GM23338 (cell line): ENCODE results near the gene ITGA8. TPM values are rescaled to one million over a fixed set of nuclear protein-coding genes. Genes with fewer than 3 reads are reported as not detected.

Source experiments
- ATAC-seq: fragments of 200-7000 bp; cut with Tn5 transposase; 3 replicates; pipeline ENCODE4 v1.9.1; 2020
- DNase-seq: peaks from one replicate; pipeline ENCODE4 v3.0.0-alpha.2; 2015; ENCODE audit warnings: low spot score
- H2AFZ ChIP-seq: fragments of 200-600 bp; sonication (generic); 2 replicates; pipeline ENCODE4 v1.8.0; 2016; ENCODE audit warnings: antibody characterized with exemption, mild to moderate bottlenecking, moderate library complexity
- H3F3A ChIP-seq: fragments of 200-600 bp; sonication (generic); replicated peaks from 2 replicates; pipeline ENCODE4 v1.8.0; 2017; ENCODE audit warnings: antibody characterized with exemption, mixed run types, low read depth
- H3K27ac ChIP-seq: fragments of 200-600 bp; sonication (generic); 2 replicates; pipeline ENCODE4 v1.6.1; 2016; ENCODE audit warnings: low read depth
- H3K27me3 ChIP-seq: fragments of 200-600 bp; sonication (generic); 2 replicates; pipeline ENCODE4 v1.8.0; 2016; ENCODE audit warnings: mild to moderate bottlenecking, mixed run types, moderate library complexity; ENCODE audit not compliant: insufficient read depth
- H3K36me3 ChIP-seq: fragments of 200-600 bp; sonication (generic); 2 replicates; pipeline ENCODE4 v1.8.0; 2016; ENCODE audit warnings: mild to moderate bottlenecking; ENCODE audit not compliant: insufficient read depth
- H3K4me1 ChIP-seq: fragments of 200-600 bp; sonication (generic); 2 replicates; pipeline ENCODE4 v1.8.0; 2016; ENCODE audit warnings: mild to moderate bottlenecking, moderate library complexity; ENCODE audit not compliant: insufficient read depth
- H3K4me2 ChIP-seq: fragments of 200-600 bp; sonication (generic); 2 replicates; pipeline ENCODE4 v1.7.1; 2017; ENCODE audit warnings: mixed run types
- H3K4me3 ChIP-seq: fragments of 200-600 bp; sonication (generic); 2 replicates; pipeline ENCODE4 v1.6.1; 2016; ENCODE audit warnings: mixed run types
- H3K79me2 ChIP-seq: fragments of 200-600 bp; sonication (generic); replicated peaks from 2 replicates; pipeline ENCODE4 v1.8.0; 2017; ENCODE audit warnings: mild to moderate bottlenecking; ENCODE audit not compliant: insufficient read depth
- H3K9me2 ChIP-seq: fragments of 200-600 bp; sonication (generic); 2 replicates; pipeline ENCODE4 v1.8.0; 2017; ENCODE audit not compliant: insufficient read depth
- H4K20me1 ChIP-seq: fragments of 200-600 bp; sonication (generic); replicated peaks from 2 replicates; pipeline ENCODE4 v1.8.0; 2017; ENCODE audit warnings: mild to moderate bottlenecking; ENCODE audit not compliant: insufficient read depth
- H3K27ac Mint-ChIP-seq: 2 replicates; pipeline ENCODE4 v1.8.0; 2020; ENCODE audit warnings: inconsistent platforms, mild to moderate bottlenecking, moderate library complexity, mixed read lengths
- H3K27me3 Mint-ChIP-seq: 3 replicates; pipeline ENCODE4 v1.8.0; 2022; ENCODE audit warnings: low read depth, mild to moderate bottlenecking, moderate library complexity, mixed read lengths, inconsistent platforms; ENCODE audit not compliant: insufficient read depth, poor library complexity
- H3K36me3 Mint-ChIP-seq: 3 replicates; pipeline ENCODE4 v1.8.0; 2021; ENCODE audit warnings: low read depth, mild to moderate bottlenecking, inconsistent platforms, moderate library complexity, mixed read lengths
- H3K4me1 Mint-ChIP-seq: 3 replicates; pipeline ENCODE4 v1.8.0; 2020; ENCODE audit warnings: mild to moderate bottlenecking, inconsistent platforms, mixed read lengths
- H3K4me3 Mint-ChIP-seq: 3 replicates; pipeline ENCODE4 v1.8.0; 2021; ENCODE audit warnings: moderate library complexity, mild to moderate bottlenecking, inconsistent platforms, mixed read lengths
- H3K9me3 Mint-ChIP-seq: 3 replicates; pipeline ENCODE4 v1.8.0; 2020; ENCODE audit warnings: moderate library complexity, mild to moderate bottlenecking, inconsistent platforms, mixed read lengths
- CREB1 ChIP-seq: fragments of 250-450 bp; sonication (Bioruptor Pico); IDR thresholded peaks from 2 replicates; pipeline ENCODE4 v1.5.0; 2020; ENCODE audit warnings: low read depth, mild to moderate bottlenecking, moderate library complexity
- CTCF ChIP-seq, 2 experiments: fragments of 200-600 bp in 1 of 2; sonication (generic) in 1 of 2; conservative IDR thresholded peaks; 2 replicates each; pipeline versions ENCODE4 v1.5.1 to v1.6.1; 2016 to 2017; ENCODE audit warnings: antibody characterized with exemption in 2 of 2, low read depth in 2 of 2, mild to moderate bottlenecking in 2 of 2, moderate library complexity in 1 of 2
- ETS1 ChIP-seq: IDR thresholded peaks from 2 replicates; pipeline ENCODE4 v1.6.1; 2016; ENCODE audit warnings: antibody characterized with exemption
- EZH2 ChIP-seq: fragments of 200-600 bp; sonication (generic); IDR thresholded peaks from one replicate; pipeline ENCODE4 v1.8.0; 2017; ENCODE audit warnings: antibody characterized with exemption, mild to moderate bottlenecking, low read depth; ENCODE audit not compliant: unreplicated experiment
- EZH2phosphoT487 ChIP-seq: fragments of 200-600 bp; sonication (generic); IDR thresholded peaks from one replicate; pipeline ENCODE4 v1.8.1; 2018; ENCODE audit warnings: antibody characterized with exemption; ENCODE audit not compliant: unreplicated experiment
- JUNB ChIP-seq: IDR thresholded peaks from one replicate; pipeline ENCODE4 v1.6.1; 2016; ENCODE audit warnings: antibody characterized with exemption; ENCODE audit not compliant: unreplicated experiment
- NANOG ChIP-seq: IDR thresholded peaks from 2 replicates; pipeline ENCODE4 v1.6.1; 2016; ENCODE audit warnings: antibody characterized with exemption, borderline replicate concordance
- POLR2AphosphoS5 ChIP-seq: IDR thresholded peaks from 2 replicates; pipeline ENCODE4 v1.6.1; 2016; ENCODE audit warnings: antibody characterized with exemption, low read depth
- REST ChIP-seq: IDR thresholded peaks from one replicate; pipeline ENCODE4 v1.6.1; 2018; ENCODE audit warnings: antibody characterized with exemption; ENCODE audit not compliant: unreplicated experiment
- STAT1 ChIP-seq: IDR thresholded peaks from one replicate; pipeline ENCODE4 v1.6.1; 2016; ENCODE audit warnings: antibody characterized with exemption; ENCODE audit not compliant: unreplicated experiment
- ZNF114 ChIP-seq: fragments of 250-450 bp; sonication (Bioruptor Pico); IDR thresholded peaks from 2 replicates; pipeline ENCODE4 v1.5.0; 2020; ENCODE audit warnings: mild to moderate bottlenecking, moderate library complexity
- ZNF331 ChIP-seq: fragments of 250-450 bp; sonication (Bioruptor Pico); IDR thresholded peaks from 2 replicates; pipeline ENCODE4 v1.5.0; 2020; ENCODE audit warnings: low read depth, mild to moderate bottlenecking, moderate library complexity
- ZNF462 ChIP-seq: fragments of 250-450 bp; sonication (Bioruptor Pico); IDR thresholded peaks from 2 replicates; pipeline ENCODE4 v1.5.0; 2020; ENCODE audit warnings: mild to moderate bottlenecking, moderate library complexity
- polyA plus RNA-seq: library from polyadenylated mRNA; unstranded; fragments of >200 nt; fragmentation: Nextera tagmentation; extraction: Ambion mirVana; gene quantifications from 2 replicates; pipeline ENCODE4 v1.2.1, GENCODE V29; 2016
- total RNA-seq: library from RNA; depleted of rRNA; stranded (reverse); fragments of >200 nt; shearing (Covaris generic); gene quantifications from 2 replicates; pipeline ENCODE4 v1.2.3, GENCODE V29; 2014

The ITGA8 gene
- total and polyA plus RNA-seq, 2 experiments from 2014 or later, result not detected

- DNase-seq, result no peak
- Mint-ChIP-seq H3K27me3 (no peaks in the 10 kb centered on the region), H3K4me1 (no peaks in the 10 kb centered on the region), H3K27ac (no peak overlapping the region), H3K36me3 (no peaks in the 10 kb centered on the region), H3K9me3 (peaks cover 2% of the 10 kb centered on the region; the same call in 1 of the 3 replicates), H3K4me3 (no peak overlapping the region)
- H3K9me2 ChIP-seq, result no peaks in the 10 kb centered on the region
- ATAC-seq, result no peak
- no peak for TF ChIP-seq NANOG
- no peak for TF ChIP-seq REST
- TF ChIP-seq ZNF462 (CRISPR knock-in tag), result no peak
- no peak for TF ChIP-seq ZNF114
- no peak for TF ChIP-seq CREB1 (CRISPR knock-in tag)
- no peak for TF ChIP-seq ETS1
- no peak for TF ChIP-seq JUNB
- no peak for TF ChIP-seq CTCF (conservative IDR thresholded peaks at IDR 0.05; ENCODE audit: low read depth in 2 of 2)
- no peak for TF ChIP-seq ZNF331 (CRISPR knock-in tag)
- no peak for TF ChIP-seq POLR2AphosphoS5
- TF ChIP-seq EZH2, result no peak
- no peak for TF ChIP-seq STAT1
- TF ChIP-seq EZH2phosphoT487, result no peak
- H3F3A ChIP-seq, result no peaks in the 10 kb centered on the region
- no peaks in the 10 kb centered on the region for H3K4me1 ChIP-seq
- no peaks in the 10 kb centered on the region for H3K27me3 ChIP-seq
- no peak overlapping the region for H2AFZ ChIP-seq
- H4K20me1 ChIP-seq, result no peaks in the 10 kb centered on the region
- H3K4me2 ChIP-seq, result no peak overlapping the region
- no peak overlapping the region for H3K27ac ChIP-seq
- no peak overlapping the region for H3K4me3 ChIP-seq
- H3K79me2 ChIP-seq, result no peaks in the 10 kb centered on the region
- H3K36me3 ChIP-seq, result no peaks in the 10 kb centered on the region
These were observed 132.5 kb downstream of the ITGA8 start for GRCh38 chr10:15587271-15587670.
